Midbrain (tissue), 1 donor: ENCODE measurements around the gene RNF38.
"Not testable (repeated sequence)": the region's sequence is repeated elsewhere in the genome, so short reads cannot be mapped to it uniquely, and the experiment has no call there.

Source experiments
- DNase-seq: peaks from one replicate; lab custom pipeline; 2025; lab: John Stamatoyannopoulos, UW

The RNF38 gene

GRCh38 chr9:36294996-36295395, 105.1 kb downstream of the RNF38 start:
- not testable (repeated sequence) for DNase-seq

- no peak for DNase-seq
Observed at GRCh38 chr9:36293918-36294317, 106.2 kb downstream of the RNF38 start.

GRCh38 chr9:36293171-36293570, 106.9 kb downstream of the RNF38 start:
- no peak for DNase-seq

- DNase-seq: no peak
Observed at GRCh38 chr9:36292641-36293040, 107.4 kb downstream of the RNF38 start.

- DNase-seq: no peak
Observed at GRCh38 chr9:36290996-36291395, 109.1 kb downstream of the RNF38 start.

- DNase-seq: no peak
Observed at GRCh38 chr9:36289836-36290435, 110.1 kb downstream of the RNF38 start.

- DNase-seq: no peak
Observed at GRCh38 chr9:36288070-36288469, 112.0 kb downstream of the RNF38 start.
